HS-5 (cell line): ENCODE data around the gene OPN4.

Source experiments
- DNase-seq: peaks from one replicate; pipeline ENCODE4 v3.0.0-alpha.2; 2012; ENCODE audit warnings: low read depth

The OPN4 gene

GRCh38 chr10:86662186-86663045, 8.1 kb downstream of the OPN4 start:
- DNase-seq = no peak

DNA sequence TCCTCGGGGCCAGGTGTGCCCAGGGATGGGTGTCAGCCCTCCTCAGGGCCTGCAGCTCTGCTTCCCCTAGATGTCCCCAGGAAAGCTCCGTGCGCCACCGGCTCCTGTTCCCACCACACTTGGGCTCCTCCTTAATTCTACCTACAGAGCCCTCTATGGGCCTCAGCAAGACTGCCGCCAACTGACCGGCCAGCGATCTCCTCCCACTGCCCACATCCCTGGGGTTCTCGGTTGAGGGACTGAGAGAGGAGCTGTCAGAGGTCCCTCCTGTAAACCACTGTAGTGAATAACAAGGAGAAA, 8.6 kb downstream of the OPN4 start:
- DNase-seq = no peak

- no peak for DNase-seq
These were observed 9.4 kb downstream of the OPN4 start for GRCh38 chr10:86663576-86664339.

DNA sequence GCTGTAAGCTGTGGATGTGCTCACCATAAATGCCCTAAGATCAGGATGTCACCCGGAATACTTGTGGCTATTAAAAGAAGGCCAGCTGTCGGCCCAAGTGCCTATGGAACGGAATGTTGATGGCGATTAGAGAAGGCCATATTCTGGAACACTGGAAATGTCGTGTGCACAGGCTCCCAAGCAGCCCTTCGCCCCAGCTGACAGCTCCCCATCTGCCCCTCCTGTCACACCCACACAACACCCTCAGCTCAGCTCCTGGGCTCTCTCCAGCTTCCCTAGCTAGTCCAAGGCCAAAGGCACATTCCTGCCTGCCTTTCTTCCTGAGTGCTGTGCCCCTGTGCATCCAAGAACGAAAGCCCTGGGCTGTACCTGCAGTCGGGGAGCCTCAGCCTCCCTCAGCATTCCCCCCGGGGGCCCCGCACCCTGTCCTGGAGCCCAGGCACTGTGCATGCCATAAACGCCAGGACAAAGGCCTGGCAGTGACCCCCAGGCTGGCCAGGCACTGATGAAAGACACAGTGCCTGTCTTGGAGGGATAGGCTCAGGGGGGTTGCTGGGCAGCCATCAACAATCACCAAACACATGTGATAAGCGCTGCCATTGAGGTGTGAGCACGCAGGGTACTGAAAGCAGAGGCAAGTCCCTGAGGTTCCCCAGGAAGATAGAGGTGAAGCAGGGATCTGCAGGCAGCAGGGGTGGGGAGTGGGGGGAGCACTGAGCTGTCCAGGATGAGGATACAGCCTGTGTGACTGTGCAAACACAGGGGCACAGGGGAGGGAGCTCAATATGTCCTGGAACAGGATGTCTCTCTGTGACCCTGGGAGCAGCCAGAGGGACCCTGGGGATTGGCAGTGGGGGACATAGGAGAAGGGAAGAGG, 10.2 kb downstream of the OPN4 start:
- DNase-seq = no peak

DNA sequence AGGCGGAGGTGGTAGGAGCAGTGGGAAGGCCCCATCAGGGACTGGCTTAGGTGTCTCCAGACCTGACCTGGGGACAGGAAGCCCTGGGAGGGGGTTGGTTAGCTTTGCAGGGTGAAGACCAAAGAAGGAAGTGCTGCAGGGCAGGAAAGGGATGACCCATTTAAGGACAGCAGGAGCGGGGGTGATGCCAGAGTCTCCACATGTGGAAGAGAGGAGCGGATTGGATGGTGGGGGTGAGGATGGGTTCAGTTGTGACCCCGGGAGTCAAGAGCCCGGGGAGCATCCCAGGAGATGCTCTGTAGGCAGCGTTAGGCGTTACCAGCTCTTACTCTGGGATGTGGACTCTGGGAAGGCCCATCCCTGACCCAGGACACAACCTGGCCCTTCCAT, 10.9 kb downstream of the OPN4 start:
- no peak for DNase-seq

GRCh38 chr10:86665868-86666267, 11.5 kb downstream of the OPN4 start:
- DNase-seq = no peak

DNA sequence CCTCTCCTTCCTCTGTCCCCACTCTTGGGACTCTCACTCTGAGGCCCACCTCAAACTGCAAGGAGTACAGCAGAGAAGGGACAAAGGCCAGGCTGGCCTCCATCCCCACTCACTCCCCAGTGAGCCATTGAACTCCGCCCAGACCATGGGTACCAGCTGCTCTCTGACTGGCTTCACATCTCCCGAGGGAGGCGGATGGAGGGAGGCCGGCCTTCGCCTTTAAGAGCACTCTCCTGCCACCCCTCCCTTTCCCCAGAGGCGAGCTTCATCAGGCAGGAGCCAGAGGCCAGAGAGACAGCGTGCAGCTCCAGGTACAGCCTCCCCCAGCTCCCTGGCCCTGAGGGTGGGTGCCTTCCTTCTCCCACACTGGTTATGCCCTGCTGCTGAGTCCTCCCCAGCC, 12.2 kb downstream of the OPN4 start:
- no peak for DNase-seq

GRCh38 chr10:86667421-86668181, 13.3 kb downstream of the OPN4 start:
- no peak for DNase-seq

DNA sequence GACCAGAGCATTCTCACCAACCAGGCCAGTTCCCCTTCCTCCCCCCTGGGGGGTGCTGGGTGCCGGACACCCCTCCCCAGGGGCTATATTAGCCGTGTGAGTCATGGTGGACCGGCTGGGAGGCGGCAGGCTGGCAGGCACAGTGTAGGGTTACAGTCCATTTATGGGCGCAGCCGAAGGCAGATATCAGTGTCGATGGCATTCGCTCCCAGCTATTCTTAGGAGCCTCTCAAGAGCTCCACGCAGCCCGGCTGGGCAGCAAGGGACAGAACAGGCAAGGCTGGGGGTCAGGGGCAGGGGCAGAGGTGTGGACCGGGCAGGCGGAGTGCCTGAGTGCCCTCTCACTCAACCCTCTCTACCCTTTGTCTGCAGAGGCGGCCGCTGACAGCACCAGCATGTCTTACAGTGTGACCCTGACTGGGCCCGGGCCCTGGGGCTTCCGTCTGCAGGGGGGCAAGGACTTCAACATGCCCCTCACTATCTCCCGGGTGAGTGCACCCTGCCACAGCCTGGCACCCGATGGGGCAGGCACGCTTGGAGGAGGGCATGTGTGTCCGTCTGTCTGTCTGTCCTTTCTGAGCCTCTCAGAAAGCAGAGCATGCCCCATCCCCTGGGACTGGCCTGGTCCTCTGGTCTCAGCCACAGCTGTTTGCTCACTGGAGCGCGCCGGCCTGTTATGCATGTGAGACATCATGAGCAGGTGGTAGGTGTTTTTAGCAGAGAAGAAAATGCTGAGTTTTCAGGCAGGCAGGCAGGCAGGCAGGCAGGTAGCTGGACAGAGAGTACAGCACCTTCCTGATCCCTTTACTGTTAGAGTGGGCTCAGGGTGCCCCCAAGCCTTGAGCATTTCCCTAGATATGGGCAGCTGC, 14.2 kb downstream of the OPN4 start, which contains the start of gene LDB3:
Gene LDB3, plus strand, starts transcription at position 215 of the 869 bp plus-strand sequence. Its CDS starts 181 bp downstream, at position 396.
- DNase-seq = no peak

GRCh38 chr10:86670290-86670811, 16.0 kb downstream of the OPN4 start:
- no peak for DNase-seq

- no peak for DNase-seq
These were observed 16.5 kb downstream of the OPN4 start for GRCh38 chr10:86670876-86671275.

DNA sequence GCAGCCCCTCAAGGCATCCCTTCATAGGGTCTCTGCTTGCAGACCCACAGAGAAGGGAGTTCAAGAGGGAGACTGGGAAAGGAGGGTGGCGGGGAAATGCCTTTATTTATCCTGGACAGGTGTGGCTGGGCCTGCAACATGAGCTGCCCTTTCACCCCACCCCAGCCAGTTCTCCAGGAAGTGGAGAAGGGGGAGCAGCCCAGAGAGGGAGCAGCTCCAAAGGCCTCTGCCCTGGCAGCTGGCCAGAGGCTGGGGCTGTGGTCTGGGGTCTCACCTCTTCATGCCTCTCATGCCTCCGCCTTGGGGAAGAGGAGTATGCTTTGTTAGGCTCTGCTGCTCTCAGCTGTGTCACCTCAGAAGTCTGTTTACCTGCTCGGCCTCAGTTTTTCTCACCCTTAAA, 17.1 kb downstream of the OPN4 start:
- no peak for DNase-seq

DNA sequence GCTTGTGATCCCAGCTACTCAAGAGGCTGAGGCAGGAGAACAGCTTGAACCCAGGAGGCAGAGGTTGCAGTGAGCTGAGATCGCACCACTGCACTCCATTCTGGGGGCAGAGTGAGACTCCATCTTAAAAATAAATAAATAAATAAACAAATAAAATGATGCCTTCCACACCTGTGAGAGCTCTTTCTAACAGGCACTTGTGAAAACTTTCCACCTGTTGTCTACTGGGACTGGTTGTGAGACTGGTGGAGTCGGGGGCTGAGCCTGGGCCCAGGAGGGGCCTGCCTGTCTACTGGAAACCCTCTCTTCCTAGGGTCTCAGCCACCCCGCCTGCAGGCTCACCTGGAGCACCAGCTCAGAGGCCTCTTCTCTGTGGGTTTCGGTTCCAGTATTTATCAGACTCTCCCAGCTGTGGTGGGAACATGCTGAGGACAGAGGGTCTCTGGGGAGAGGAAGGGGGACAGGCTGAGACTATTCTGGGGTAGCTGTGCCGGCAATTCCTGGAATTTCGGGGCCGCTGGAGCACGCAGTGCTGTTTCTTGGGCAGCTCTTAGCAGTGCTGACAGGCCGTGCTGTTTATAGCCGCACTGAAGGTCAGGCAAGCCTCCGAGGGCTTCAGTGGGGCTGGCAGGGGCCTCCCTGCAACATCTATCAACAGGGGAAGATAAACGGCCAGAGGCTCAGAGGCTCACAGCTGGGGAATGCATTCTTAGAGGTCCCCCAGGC, 17.8 kb downstream of the OPN4 start:
- DNase-seq = no peak

DNA sequence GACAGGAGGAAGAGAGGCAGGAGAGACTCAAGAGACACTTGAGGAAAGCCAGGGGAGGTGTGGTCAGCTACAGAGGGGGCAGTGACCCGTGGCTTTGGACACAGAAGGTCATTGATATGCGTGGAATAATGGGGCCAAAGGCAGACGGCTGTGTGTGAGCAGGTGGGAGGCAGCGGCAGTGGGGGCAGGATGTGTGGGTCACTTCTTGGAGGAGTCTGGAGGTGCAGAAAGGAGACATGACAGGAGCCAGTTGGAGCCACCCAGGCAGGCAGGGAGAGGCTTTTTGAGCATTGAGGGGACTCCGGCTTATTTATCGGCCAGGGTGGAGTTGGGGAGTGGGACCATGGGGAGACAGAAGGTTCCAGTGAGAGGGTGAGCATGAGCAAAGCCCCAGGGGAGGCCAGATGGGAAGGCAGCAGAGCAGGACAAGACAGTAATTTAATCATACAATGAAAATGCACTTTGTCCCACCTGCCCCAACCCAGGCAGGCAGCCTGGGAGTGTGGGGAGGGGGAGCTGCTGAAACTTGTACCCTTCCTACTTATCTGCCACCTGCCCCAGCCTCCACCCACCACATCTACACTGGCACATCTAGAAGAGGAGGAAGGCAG, 19.0 kb downstream of the OPN4 start:
- DNase-seq = no peak

DNA sequence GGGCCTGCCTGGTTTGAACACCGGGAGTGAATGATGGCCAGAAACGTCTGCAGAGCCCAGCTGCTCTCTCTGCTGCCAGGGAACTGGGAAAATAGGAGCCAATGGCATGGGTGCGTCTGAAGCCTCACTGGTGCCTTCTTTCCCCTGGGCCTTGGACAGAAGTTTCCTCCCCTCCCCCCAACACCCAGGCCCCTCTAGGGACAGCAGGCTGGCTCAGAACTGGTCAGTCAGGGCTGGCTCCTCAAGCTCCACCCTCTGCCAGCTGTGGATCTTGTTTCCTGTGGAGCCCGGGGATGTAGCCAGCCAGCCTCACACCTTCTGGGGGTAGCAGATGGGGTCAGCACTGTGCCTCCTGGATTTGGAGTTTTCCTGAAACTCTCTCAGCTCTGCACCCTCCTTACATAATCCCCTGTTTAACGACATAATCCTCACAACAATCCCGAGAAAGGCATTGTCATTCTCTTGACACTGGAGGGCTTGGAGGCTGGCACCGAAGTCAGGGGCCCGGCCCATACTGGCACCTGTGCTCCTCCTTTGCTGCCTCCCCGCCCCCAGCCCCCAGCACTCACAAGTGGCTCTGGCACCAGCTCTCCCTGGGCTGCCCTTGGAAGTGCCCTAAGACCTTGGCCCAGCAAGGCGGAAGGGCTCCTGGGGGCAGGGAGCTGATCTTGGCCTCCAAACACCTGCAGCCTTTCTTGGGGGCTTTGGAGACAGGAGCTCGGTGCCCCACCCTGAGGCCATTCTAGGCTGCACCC, 19.7 kb downstream of the OPN4 start:
- no peak for DNase-seq

- DNase-seq = no peak
These were observed 20.6 kb downstream of the OPN4 start for GRCh38 chr10:86674912-86675311.

- DNase-seq = no peak
These were observed 23.0 kb downstream of the OPN4 start for GRCh38 chr10:86677374-86677773.

DNA sequence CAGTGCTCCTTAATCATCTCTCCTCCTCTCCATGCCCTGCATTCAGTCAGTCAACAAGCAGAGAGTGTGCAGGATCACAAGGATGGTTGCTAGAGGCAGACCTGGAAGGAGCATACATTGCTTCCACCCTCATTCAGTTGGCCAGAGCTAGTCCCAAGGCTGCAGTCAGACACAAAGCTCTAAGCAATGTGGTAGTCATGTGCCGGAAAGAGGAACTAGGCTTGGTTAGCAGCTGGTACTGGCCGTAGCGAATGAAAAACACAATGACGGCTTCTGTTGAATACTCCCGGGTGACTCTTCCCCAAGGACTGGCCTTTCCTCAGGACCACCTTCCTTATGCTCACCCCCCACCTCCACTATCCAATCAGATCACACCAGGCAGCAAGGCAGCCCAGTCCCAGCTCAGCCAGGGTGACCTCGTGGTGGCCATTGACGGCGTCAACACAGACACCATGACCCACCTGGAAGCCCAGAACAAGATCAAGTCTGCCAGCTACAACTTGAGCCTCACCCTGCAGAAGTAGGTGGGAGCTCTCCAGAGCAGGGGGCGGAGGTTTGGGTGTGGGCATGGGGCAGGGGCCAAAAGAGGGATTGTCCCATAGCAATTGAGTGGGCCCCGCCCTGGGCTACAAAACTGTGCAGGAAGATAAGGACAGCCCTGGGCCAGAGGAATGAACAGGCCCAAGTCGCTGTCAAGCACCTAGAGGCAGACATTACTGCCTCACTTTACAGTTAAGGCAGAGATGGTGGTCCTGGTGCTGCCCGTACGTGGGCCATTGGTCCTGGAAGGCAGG, 24.8 kb downstream of the OPN4 start:
- DNase-seq = no peak
